AG09319 (cell line): ENCODE data around the gene PPP1R2.
A peak's percentile ranks its signal among the peaks of the same experiment; 100 is the strongest.

Source experiments
- DNase-seq: peaks from one replicate; pipeline ENCODE4 v3.0.0-alpha.2; 2010; ENCODE audit warnings: low read depth; ENCODE audit errors: extremely low read depth
- CTCF ChIP-seq: IDR thresholded peaks from 2 replicates; pipeline ENCODE4 v1.5.1; 2011; ENCODE audit warnings: low read depth, mild to moderate bottlenecking, inconsistent platforms, low read length, moderate library complexity

Gene PPP1R2

DNA sequence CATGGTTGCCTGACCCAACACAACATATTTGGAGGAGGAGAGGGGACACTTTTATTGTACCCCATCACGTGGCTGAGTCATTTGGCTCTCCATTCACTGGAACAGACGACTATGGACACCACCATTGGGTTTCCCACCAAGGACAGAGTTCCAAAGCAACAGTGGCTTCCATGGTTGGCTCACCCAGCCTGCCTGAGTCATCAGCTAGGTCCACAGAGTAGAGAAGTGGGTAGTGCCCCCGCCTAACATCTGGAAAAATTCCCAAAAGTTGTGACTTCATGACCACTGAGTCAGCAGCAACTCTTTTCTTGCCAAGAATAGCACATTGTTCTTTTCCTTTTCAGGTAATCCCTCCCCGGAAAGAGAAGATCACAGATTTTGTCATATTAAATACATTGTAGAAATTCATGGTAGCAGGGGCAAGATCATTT, 3.0 kb upstream of the PPP1R2 start:
- peak; percentile 52 for DNase-seq
- no peak for TF ChIP-seq CTCF

- no peak for TF ChIP-seq CTCF
- DNase-seq = no peak
Observed at GRCh38 chr3:195544634-195545033, 1.5 kb upstream of the PPP1R2 start.

GRCh38 chr3:195544230-195544536, 1.1 kb upstream of the PPP1R2 start:
- DNase-seq = no peak
- TF ChIP-seq CTCF = no peak

DNA sequence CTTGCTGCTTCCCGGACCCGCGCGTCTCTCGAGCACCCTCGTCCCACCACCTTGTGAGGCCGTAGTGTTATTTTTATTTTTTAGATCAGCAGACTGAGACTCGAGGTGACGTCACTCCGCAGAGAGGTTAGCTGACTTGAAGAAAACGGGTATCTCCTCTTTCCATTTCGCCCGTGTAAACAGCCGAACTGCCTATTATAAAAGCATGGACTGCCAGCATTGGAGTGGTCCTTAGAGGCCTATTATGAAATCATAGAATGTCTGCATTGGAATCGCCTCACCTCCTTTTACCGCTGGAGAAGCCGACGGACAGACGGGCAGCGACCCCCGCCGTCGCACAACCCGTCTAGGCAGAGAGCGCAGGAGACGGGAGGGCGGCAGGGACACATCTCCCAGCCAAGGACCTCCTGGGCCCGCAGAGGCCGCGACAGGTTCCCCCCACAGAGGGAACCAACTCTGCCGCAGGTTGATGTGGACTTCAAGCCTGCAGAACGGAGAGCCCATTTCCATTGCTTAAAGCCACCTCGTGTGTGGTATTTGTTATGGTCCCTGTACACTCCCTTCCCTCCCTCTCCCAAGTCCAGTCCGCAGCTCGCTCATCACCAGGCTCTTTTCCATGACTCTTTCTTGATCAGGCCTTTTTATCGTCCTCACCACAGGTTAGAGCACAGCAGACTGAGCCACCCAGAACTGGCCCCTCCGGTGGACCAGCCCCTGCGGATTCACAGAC, 540 bp upstream of the PPP1R2 start:
- TF ChIP-seq CTCF = no peak
- DNase-seq = no peak

GRCh38 chr3:195542316-195542697, 818 bp downstream of the PPP1R2 start:
- TF ChIP-seq CTCF = no peak
- DNase-seq = no peak

DNA sequence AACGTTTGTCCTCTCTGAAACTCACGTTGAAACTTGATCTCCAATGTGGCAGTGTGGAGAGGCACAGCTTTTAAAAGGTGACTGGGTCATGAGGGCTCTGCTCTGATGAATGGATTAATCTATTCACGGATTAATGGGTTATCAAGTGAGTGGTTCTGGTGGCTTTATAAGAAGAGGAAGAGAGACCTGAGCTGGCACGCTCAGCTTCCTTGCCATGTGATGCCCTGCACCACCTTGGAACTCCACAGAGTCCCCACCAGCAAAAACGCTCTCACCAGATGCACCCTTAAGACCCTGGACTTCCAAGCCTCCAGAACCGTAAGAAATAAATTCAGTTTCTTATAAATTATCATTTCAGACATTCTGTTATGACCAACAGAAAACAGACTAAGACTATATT, 2.6 kb downstream of the PPP1R2 start:
- no peak for TF ChIP-seq CTCF
- DNase-seq = no peak

GRCh38 chr3:195540027-195540426, 3.1 kb downstream of the PPP1R2 start:
- no peak for DNase-seq
- TF ChIP-seq CTCF = no peak
